ENCODE measurements around the gene TSPEAR.
"Not testable (repeated sequence)": the region's sequence is repeated elsewhere in the genome, so short reads cannot be mapped to it uniquely, and the experiment has no call there.

TSPEAR gene

DNA sequence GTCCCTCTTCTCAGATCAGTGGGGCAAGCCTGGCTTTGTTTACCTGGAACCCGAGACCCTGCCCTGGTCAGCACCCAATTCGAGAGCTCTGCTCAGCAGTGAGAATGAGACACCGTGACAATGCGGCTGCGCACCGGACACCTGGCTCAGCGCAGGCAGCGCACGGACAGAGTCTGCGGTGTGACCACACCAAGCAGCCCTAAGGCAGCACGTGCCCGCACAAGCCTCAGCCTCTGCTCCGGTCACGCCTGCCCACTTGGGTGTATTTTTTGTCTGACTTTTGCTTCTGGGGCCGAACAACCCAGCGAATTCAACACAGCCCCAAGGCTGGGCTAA lies 94.8 kb downstream of the TSPEAR start:
- Histone ChIP-seq H3K27me3 (ENCODE audit: insufficient read depth, low read length) (no peaks in the 10 kb centered on the region), H3K9me3 (ENCODE audit: insufficient read depth, low read depth, low read length) (peaks cover 30% of the 10 kb centered on the region), H3K4me1 (ENCODE audit: insufficient read depth, low read length) (no peaks in the 10 kb centered on the region), H3K4me3 (ENCODE audit: low read length) (no peak overlapping the region), H3K36me3 (ENCODE audit: insufficient read depth, low read length) (no peaks in the 10 kb centered on the region), H3K27ac (ENCODE audit: low read depth, low read length) (no peak overlapping the region), H3K9ac (ENCODE audit: low read depth, low read length) (no peak overlapping the region)
- WGBS = 88% methylated on average over 16 of the region's 16 CpGs

DNA sequence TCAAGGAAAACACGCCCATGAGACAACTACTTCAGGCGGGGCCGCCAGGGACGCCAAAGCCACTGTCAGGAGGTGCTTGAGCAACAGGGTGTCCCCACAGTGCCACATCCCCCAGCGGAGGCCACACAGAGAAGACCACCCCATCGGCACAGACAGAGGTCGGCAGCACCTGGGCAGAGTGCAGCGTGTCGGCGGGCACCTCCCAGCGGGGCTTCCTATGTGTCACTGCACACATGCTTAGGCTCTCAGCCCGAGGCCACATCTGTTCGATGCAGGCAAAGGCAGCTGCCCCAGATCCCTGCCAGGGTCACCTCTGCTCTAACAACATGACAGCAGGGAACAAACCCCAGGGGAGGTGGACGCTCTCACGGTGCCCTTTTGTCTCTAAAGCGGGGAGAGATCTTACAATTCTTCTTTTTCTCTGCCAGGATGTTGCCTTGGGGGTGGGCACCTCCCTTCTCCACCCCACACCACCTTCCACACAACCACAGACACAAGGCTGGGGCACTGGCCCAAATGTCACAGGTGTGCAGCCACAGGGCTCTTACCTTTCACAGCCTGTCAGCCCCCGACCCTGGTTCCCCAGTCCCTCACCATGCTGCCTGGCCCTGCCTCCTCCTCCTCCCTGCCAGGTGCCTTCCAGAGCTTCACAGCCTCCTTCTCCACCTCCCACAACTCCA lies 95.3 kb downstream of the TSPEAR start:
- no peaks in the 10 kb centered on the region for H3K4me1 ChIP-seq (ENCODE audit: insufficient read depth, low read length)
- H3K36me3 ChIP-seq (ENCODE audit: insufficient read depth, low read length) = no peaks in the 10 kb centered on the region
- H3K27me3 ChIP-seq (ENCODE audit: insufficient read depth, low read length) = no peaks in the 10 kb centered on the region
- H3K4me3 ChIP-seq (ENCODE audit: low read length) = no peak overlapping the region
- H3K9ac ChIP-seq (ENCODE audit: low read depth, low read length) = no peak overlapping the region
- H3K9me3 ChIP-seq (ENCODE audit: insufficient read depth, low read depth, low read length) = peaks cover 30% of the 10 kb centered on the region
- WGBS = 89% methylated on average over 17 of the region's 17 CpGs
- H3K27ac ChIP-seq (ENCODE audit: low read depth, low read length) = no peak overlapping the region

DNA sequence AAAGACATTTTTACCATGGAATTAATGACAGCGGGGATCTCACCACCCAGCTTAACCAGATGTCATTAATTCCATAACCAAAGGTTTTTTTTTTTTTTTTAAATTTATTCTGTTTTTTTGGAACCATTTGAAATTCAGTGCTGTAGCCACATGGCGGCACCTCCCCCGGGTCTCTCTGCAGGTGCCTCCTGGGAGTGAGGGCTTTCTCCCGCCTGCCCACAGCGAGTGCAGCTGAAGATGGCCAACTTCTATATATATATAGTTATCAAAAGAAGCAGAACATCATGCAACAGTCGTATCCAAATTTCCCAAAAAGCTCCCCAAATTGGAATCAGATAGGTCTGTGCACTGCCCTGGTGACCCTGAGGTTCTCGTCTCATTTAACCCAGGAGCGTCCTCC lies 95.9 kb downstream of the TSPEAR start:
- Histone ChIP-seq H3K4me3 (ENCODE audit: low read length) (no peak overlapping the region), H3K27ac (ENCODE audit: low read depth, low read length) (no peak overlapping the region), H3K36me3 (ENCODE audit: insufficient read depth, low read length) (no peaks in the 10 kb centered on the region), H3K9ac (ENCODE audit: low read depth, low read length) (no peak overlapping the region), H3K4me1 (ENCODE audit: insufficient read depth, low read length) (no peaks in the 10 kb centered on the region), H3K9me3 (ENCODE audit: insufficient read depth, low read depth, low read length) (peaks cover 25% of the 10 kb centered on the region), H3K27me3 (ENCODE audit: insufficient read depth, low read length) (no peaks in the 10 kb centered on the region)
- 90% methylated on average over 7 of the region's 8 CpGs for WGBS

DNA sequence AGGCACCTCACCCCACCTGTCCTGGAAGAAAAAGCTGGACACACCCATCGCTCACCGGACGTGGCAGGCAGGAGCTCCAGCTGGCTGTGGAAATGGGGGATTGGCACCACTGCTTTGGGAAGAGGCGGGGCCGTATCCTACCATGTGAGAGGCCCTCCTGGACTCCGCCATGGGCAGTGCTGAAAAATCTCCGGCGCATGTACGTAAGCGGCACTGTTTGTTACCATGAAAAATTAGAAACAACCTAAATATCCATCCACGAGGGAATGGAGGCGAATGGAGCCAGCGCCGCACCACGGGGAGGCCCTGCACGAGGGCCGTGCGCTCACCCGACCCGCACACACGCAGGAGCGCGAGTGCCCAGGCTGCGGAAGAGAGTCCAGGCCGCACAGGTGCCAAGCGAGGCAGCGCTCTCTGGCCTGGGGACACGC lies 96.4 kb downstream of the TSPEAR start:
- WGBS = 94% methylated on average over 28 of the region's 28 CpGs
- peaks cover 20% of the 10 kb centered on the region for H3K9me3 ChIP-seq (ENCODE audit: insufficient read depth, low read depth, low read length)

DNA sequence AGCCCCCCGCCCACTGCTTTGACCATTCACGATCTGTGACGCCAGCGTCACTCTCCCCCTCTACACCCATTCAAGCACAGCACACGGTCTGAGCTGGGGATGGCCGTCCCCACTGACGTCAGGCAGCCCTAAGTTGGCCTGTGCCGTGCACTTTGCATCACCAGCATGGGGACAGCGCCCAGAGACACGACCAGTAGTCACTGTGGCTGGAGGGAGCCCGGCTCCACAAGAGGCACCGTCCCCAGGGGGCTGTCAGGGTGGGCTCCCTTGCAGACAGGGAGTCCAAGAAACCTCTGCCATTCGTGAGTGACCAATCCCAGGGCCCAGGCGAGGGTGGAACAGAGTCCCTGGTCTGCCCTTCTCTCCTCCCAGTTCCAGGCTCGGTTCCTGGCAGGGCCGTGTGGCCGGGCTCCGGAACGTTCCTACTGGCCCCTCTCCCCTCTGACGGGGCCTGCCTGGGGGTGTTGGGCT lies 97.2 kb downstream of the TSPEAR start:
- no peak overlapping the region for H3K9ac ChIP-seq (ENCODE audit: low read depth, low read length)
- no peaks in the 10 kb centered on the region for H3K36me3 ChIP-seq (ENCODE audit: insufficient read depth, low read length)
- no peaks in the 10 kb centered on the region for H3K27me3 ChIP-seq (ENCODE audit: insufficient read depth, low read length)
- H3K4me3 ChIP-seq (ENCODE audit: low read length) = no peak overlapping the region
- WGBS = 92% methylated on average over 20 of the region's 20 CpGs
- H3K9me3 ChIP-seq (ENCODE audit: insufficient read depth, low read depth, low read length) = peaks cover 18% of the 10 kb centered on the region
- H3K27ac ChIP-seq (ENCODE audit: low read depth, low read length) = no peak overlapping the region
- H3K4me1 ChIP-seq (ENCODE audit: insufficient read depth, low read length) = no peaks in the 10 kb centered on the region

More for the DNA sequence above, 96.4 kb downstream of the TSPEAR start:
- Histone ChIP-seq H3K27me3 (ENCODE audit: insufficient read depth, low read length) (no peaks in the 10 kb centered on the region), H3K27ac (ENCODE audit: low read depth, low read length) (no peak overlapping the region), H3K4me3 (ENCODE audit: low read length) (no peak overlapping the region), H3K36me3 (ENCODE audit: insufficient read depth, low read length) (no peaks in the 10 kb centered on the region), H3K4me1 (ENCODE audit: insufficient read depth, low read length) (no peaks in the 10 kb centered on the region), H3K9ac (ENCODE audit: low read depth, low read length) (no peak overlapping the region)

DNA sequence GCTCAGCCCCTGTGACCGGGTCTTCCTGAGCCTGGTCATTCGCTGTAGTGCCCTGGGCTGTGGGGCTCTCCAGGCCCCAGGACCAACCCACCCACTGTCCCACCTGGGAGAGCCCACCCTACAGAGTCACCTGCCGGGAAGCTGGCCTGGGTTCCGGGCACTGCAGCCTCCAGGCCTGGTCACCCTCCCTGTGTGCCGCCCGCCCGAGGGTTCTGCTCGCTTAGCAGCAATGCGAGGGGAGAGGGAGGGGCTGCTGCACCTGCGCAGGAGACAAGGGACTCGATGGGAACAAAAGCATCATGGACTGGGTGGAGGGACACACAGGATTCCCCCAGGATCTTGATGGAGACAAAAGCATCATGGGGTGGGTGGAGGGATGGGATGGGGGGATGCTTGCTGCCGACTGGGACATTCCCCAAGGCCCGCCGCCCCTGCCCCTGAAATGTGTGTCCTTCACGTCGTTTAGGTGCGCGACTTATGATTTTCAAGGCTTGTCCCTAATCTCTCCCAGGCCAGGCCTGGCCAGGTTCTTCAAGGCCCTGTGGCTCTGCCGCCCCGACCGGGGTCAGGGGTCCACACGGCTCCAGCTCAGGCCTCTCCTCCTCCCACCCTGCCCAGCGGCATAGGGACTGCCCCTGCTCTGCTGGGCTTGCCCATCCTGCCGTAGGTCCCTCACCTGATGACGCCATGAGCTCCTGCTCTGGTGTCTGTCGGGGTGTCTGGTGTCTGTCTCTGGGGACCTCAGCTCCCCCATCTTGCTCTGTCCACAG lies 97.8 kb downstream of the TSPEAR start:
- WGBS = 94% methylated on average over 26 of the region's 26 CpGs
- no peak overlapping the region for H3K9ac ChIP-seq (ENCODE audit: low read depth, low read length)
- H3K27me3 ChIP-seq (ENCODE audit: insufficient read depth, low read length) = no peaks in the 10 kb centered on the region

DNA sequence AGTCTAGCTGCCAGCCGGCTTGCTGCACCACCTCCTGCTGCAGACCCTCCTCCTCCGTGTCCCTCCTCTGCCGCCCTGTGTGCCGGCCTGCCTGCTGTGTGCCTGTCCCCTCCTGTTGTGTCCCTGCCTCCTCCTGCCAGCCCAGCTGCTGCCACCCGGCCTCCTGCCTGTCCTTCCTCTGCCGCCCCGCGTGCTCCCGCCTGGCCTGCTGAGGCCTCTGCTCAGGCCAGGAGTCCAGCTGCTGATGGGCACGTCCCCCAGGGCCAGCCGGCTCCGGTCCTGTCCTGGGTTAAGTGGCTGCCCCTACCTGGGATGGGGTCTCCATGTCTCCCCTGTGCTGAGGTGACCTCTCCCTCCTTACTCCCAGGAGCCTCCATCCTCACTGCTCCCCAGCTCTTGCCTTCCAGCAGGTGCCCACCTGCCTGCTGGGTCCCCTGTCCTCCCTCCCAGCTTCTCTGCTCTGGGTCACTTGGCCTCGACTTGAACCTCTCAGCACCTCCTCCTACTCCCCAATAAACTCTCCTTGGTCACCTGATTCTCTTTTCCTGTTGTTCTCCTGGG lies 98.6 kb downstream of the TSPEAR start:
- peaks cover 14% of the 10 kb centered on the region for H3K9me3 ChIP-seq (ENCODE audit: insufficient read depth, low read depth, low read length)
- H3K4me1 ChIP-seq (ENCODE audit: insufficient read depth, low read length) = no peaks in the 10 kb centered on the region
- no peaks in the 10 kb centered on the region for H3K36me3 ChIP-seq (ENCODE audit: insufficient read depth, low read length)
- H3K27ac ChIP-seq (ENCODE audit: low read depth, low read length) = no peak overlapping the region
- no peak overlapping the region for H3K9ac ChIP-seq (ENCODE audit: low read depth, low read length)
- H3K4me3 ChIP-seq (ENCODE audit: low read length) = no peak overlapping the region
- H3K27me3 ChIP-seq (ENCODE audit: insufficient read depth, low read length) = no peaks in the 10 kb centered on the region
- WGBS = 91% methylated on average over 13 of the region's 13 CpGs

More for the DNA sequence above, 97.8 kb downstream of the TSPEAR start:
- Histone ChIP-seq H3K4me3 (ENCODE audit: low read length) (no peak overlapping the region), H3K27ac (ENCODE audit: low read depth, low read length) (no peak overlapping the region), H3K4me1 (ENCODE audit: insufficient read depth, low read length) (no peaks in the 10 kb centered on the region), H3K9me3 (ENCODE audit: insufficient read depth, low read depth, low read length) (peaks cover 14% of the 10 kb centered on the region), H3K36me3 (ENCODE audit: insufficient read depth, low read length) (no peaks in the 10 kb centered on the region)

DNA sequence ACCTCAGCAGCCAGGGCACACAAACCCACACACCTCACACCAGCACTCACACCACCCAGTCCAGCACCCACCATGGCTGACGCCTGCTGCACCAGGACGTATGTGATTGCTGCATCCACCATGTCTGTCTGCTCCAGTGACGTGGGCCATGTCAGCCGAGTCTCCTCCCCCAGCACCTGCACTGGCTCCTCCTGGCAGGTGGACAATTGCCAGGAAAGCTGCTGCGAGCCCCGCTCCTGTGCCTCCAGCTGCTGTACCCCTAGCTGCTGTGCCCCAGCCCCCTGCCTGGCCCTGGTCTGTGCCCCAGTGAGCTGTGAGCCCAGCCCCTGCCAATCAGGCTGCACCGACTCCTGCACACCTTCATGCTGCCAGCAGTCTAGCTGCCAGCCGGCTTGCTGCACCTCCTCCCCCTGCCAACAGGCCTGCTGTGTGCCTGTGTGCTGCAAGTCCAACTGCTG lies 99.3 kb downstream of the TSPEAR start, which contains the start of gene KRTAP10-8:
Gene KRTAP10-8, plus strand, starts transcription at position 51 of the 458 bp plus-strand sequence. Its CDS starts 22 bp downstream, at position 73.
- Histone ChIP-seq H3K4me3 (ENCODE audit: low read length) (no peak within 1 kb of the TSS), H3K36me3 (ENCODE audit: insufficient read depth, low read length) (no peaks in the 10 kb centered on the region), H3K27me3 (ENCODE audit: insufficient read depth, low read length) (no peaks in the 10 kb centered on the region), H3K4me1 (ENCODE audit: insufficient read depth, low read length) (no peaks in the 10 kb centered on the region), H3K9ac (ENCODE audit: low read depth, low read length) (no peak within 1 kb of the TSS), H3K9me3 (ENCODE audit: insufficient read depth, low read depth, low read length) (peaks cover 14% of the 10 kb centered on the region), H3K27ac (ENCODE audit: low read depth, low read length) (no peak within 1 kb of the TSS)
- 90% methylated on average over 8 of the region's 8 CpGs for WGBS

DNA sequence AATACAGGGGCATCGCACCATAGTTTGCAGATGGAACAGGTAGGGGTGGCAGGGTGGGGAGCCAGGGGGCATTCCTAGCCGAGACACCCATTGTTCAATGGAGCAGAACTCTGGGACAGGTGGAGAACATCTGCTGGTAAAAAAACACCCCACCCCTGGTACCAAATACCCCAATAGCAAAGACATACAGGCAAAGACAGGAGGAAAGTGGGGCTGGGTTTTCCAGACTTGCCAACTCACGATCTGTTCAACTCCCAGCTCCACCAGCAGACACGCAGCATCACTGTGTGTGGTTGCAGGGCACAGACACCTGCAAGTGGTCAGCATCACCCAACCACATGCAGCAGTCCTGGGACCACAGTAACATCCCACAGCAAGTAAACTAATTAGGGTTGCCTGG lies 99.8 kb downstream of the TSPEAR start:
- Histone ChIP-seq H3K27me3 (ENCODE audit: insufficient read depth, low read length) (no peaks in the 10 kb centered on the region), H3K9ac (ENCODE audit: low read depth, low read length) (no peak overlapping the region), H3K4me3 (ENCODE audit: low read length) (no peak overlapping the region), H3K9me3 (ENCODE audit: insufficient read depth, low read depth, low read length) (peaks cover 15% of the 10 kb centered on the region), H3K27ac (ENCODE audit: low read depth, low read length) (no peak overlapping the region), H3K4me1 (ENCODE audit: insufficient read depth, low read length) (no peaks in the 10 kb centered on the region), H3K36me3 (ENCODE audit: insufficient read depth, low read length) (no peaks in the 10 kb centered on the region)
- WGBS = 83% methylated on average over 4 of the region's 4 CpGs

DNA sequence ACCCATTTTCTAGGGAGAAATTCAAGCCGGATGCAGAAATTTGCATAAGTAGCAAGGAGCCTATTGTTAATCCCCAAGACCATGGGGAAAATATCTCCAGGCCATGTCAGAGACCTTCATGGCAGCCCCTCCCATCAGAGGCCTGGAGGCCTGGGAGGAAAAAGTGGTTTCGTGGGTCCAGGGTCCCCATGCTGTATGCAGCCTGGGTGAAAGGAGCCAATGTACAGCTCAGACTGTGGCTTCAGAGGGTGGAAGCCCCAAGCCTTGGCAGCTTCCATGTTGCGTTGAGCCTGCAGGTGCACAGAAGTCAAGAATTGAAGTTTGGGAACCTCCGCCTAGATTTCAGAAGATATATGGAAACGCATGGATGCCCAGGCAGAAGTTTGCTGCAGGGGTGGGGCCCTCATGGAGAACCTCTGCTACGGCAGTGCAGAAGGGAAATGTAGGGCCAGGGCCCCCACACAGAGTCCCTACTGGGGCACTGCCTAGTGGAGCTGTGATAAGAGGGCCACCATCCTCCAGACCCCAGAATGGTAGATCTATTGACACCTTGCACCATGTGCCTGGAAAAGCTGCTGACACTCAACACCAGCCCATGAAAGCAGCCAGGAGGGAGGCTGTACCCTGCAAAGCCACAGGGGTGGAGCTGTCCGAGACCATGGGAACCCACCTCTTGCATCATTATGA lies 101.1 kb downstream of the TSPEAR start:
- not testable (repeated sequence) for H3K36me3 ChIP-seq (ENCODE audit: insufficient read depth, low read length); H3K27ac ChIP-seq (ENCODE audit: low read depth, low read length); H3K9ac ChIP-seq (ENCODE audit: low read depth, low read length); H3K4me3 ChIP-seq (ENCODE audit: low read length); H3K27me3 ChIP-seq (ENCODE audit: insufficient read depth, low read length); H3K4me1 ChIP-seq (ENCODE audit: insufficient read depth, low read length)
- 94% methylated on average over 7 of the region's 7 CpGs for WGBS
- peaks cover 17% of the 10 kb centered on the region for H3K9me3 ChIP-seq (ENCODE audit: insufficient read depth, low read depth, low read length)

DNA sequence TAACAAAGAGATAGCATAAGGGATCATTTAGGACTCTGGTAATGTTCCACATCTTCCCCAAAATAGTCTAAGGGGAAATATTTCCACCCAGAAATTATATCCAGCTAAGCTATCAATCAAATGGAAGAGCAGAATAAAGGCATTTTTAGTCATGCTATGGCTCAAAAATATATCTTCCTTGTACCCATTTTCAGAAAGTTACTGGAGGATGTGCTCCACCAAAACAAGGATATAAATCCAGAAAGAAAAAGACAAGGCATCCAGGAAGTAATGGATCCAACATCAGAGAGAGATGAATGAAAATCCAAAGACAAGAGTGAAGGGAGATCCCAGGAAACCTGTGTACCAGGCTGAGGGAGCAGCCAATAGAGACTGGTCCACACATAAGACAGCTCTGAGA lies 102.2 kb downstream of the TSPEAR start:
- Histone ChIP-seq H3K4me3 (ENCODE audit: low read length) (no peak overlapping the region), H3K9me3 (ENCODE audit: insufficient read depth, low read depth, low read length) (peaks cover 17% of the 10 kb centered on the region), H3K9ac (ENCODE audit: low read depth, low read length) (no peak overlapping the region), H3K36me3 (ENCODE audit: insufficient read depth, low read length) (no peaks in the 10 kb centered on the region), H3K4me1 (ENCODE audit: insufficient read depth, low read length) (no peaks in the 10 kb centered on the region), H3K27ac (ENCODE audit: low read depth, low read length) (no peak overlapping the region), H3K27me3 (ENCODE audit: insufficient read depth, low read length) (no peaks in the 10 kb centered on the region)

Data from HUES64 (cell line).